GM12878 (cell line): Measurements from ENCODE around the gene ANKHD1. TPM values are rescaled to one million over a fixed set of nuclear protein-coding genes. Genes with fewer than 3 reads are reported as not detected.

Experiments
- ATAC-seq: fragments of 200-7000 bp; cut with Tn5 transposase; 3 replicates; pipeline ENCODE4 v1.9.1; 2020; ENCODE audit warnings: mild to moderate bottlenecking, moderate library complexity
- BruUV-seq: library from RNA; stranded (reverse); fragments of 400-500 nt; replicated peaks from 2 replicates; lab custom pipeline; 2021; lab: Mats Ljungman, UMichigan
- CTCF ChIA-PET: fragments of 300-600 bp; sonication (Branson Sonifier 250); formaldehyde crosslinking; extraction: SDS; loops from one replicate; lab custom pipeline; 2021; ENCODE audit warnings: inconsistent platforms; lab: Yijun Ruan, JAX
- POLR2A ChIA-PET: fragments of 350-600 bp; formaldehyde crosslinking; extraction: SDS; loops from one replicate; lab custom pipeline; 2021; ENCODE audit warnings: inconsistent platforms; lab: Charles Lee
- RAD21 ChIA-PET: fragments of 300-600 bp; sonication (Branson Sonifier 250); formaldehyde crosslinking; loops from one replicate; lab custom pipeline; 2023; ENCODE audit warnings: antibody characterized with exemption; ENCODE audit not compliant: unreplicated experiment; lab: Charles Lee
- SMC1A ChIA-PET: fragments of 300-600 bp; sonication (Branson Sonifier 250); formaldehyde crosslinking; loops from one replicate; lab custom pipeline; 2023; ENCODE audit not compliant: unreplicated experiment, uncharacterized antibody; lab: Charles Lee
- DNase-seq: peaks from one replicate; pipeline ENCODE4 v3.0.0-alpha.2; 2011; ENCODE audit warnings: low read depth, low spot score
- FAIRE-seq: peaks from 3 replicates; lab custom pipeline; 2011; peaks lifted over from hg19 to GRCh38; lab: Jason Lieb, UNC
- H2AFZ ChIP-seq: 2 replicates; pipeline ENCODE4 v1.6.0; 2011; ENCODE audit warnings: low read depth, low read length, control low read depth; ENCODE audit not compliant: control insufficient read depth
- H3K27ac ChIP-seq: 2 replicates; pipeline ENCODE4 v1.5.1; 2011; ENCODE audit warnings: control low read depth; ENCODE audit not compliant: control insufficient read depth, insufficient read depth
- H3K27me3 ChIP-seq, 2 experiments: replicated peaks in 1 of 2; 2 replicates each; pipeline versions ENCODE4 v1.6.0 to v1.6.1; 2011; ENCODE audit warnings: low read length in 1 of 2; ENCODE audit not compliant: control insufficient read depth in 2 of 2, insufficient read depth in 2 of 2
- H3K36me3 ChIP-seq, 2 experiments: 2 replicates each; pipeline ENCODE4 v1.5.1; 2011; ENCODE audit warnings: low read length in 1 of 2; ENCODE audit not compliant: control insufficient read depth in 2 of 2, insufficient read depth in 2 of 2
- H3K4me1 ChIP-seq: 2 replicates; pipeline ENCODE4 v1.6.1; 2011; ENCODE audit warnings: mild to moderate bottlenecking, low read length, moderate library complexity, mixed read lengths; ENCODE audit not compliant: control insufficient read depth, insufficient read depth
- H3K4me2 ChIP-seq: 2 replicates; pipeline ENCODE4 v1.6.0; 2011; ENCODE audit warnings: control low read depth; ENCODE audit not compliant: control insufficient read depth, insufficient read depth
- H3K4me3 ChIP-seq: fragments of 200-600 bp; sonication (generic); 2 replicates; pipeline ENCODE4 v1.5.1; 2016
- H3K79me2 ChIP-seq: 2 replicates; pipeline ENCODE4 v1.6.0; 2011; ENCODE audit warnings: low read length; ENCODE audit not compliant: control insufficient read depth, insufficient read depth
- H3K9ac ChIP-seq: 2 replicates; pipeline ENCODE4 v1.8.0; 2011; ENCODE audit warnings: low read length, control low read depth, mixed read lengths; ENCODE audit not compliant: control insufficient read depth, insufficient read depth
- H3K9me3 ChIP-seq: replicated peaks from 3 replicates; pipeline ENCODE4 v1.5.1; 2011; ENCODE audit warnings: mild to moderate bottlenecking, low read length; ENCODE audit not compliant: control insufficient read depth, insufficient read depth
- H4K20me1 ChIP-seq: 2 replicates; pipeline ENCODE4 v1.6.0; 2011; ENCODE audit not compliant: control insufficient read depth, insufficient read depth
- GABPA ChIP-seq: IDR thresholded peaks from 2 replicates; pipeline ENCODE4 v1.6.1; 2014; ENCODE audit warnings: antibody characterized with exemption, low read depth, mild to moderate bottlenecking, inconsistent platforms
- MLLT1 ChIP-seq: fragments of 450-650 bp; IDR thresholded peaks from 2 replicates; pipeline ENCODE4 v1.6.1; 2016; ENCODE audit warnings: mild to moderate bottlenecking
- SIN3A ChIP-seq: IDR thresholded peaks from 2 replicates; pipeline ENCODE4 v1.6.1; 2012; ENCODE audit warnings: low read depth, low read length, improper control_type of control experiment
- WGBS: methylation state at CpG from one replicate; pipeline ENCODE4 v1.1.6; 2016; ENCODE audit warnings: low lambda C conversion rate; ENCODE audit not compliant: insufficient replicate concordance, insufficient coverage; ENCODE audit errors: missing lambda C conversion rate; 5-methylcytosine and 5-hydroxymethylcytosine counted together
- in situ Hi-C: fragments of 300-500 bp; cut with MboI; formaldehyde crosslinking; loops from 9 replicates; pipeline ENCODE4 v1.14.3; 2018; ENCODE audit warnings: mixed read lengths
- intact Hi-C: fragments of 100-400 bp; cut with micrococcal nuclease; formaldehyde crosslinking; loops from one replicate; pipeline ENCODE4 v1.14.2; 2022; ENCODE audit not compliant: unreplicated experiment
- polyA plus RNA-seq, 11 experiments: library from polyadenylated mRNA; depleted of rRNA in 4 of 11; unstranded in 6 of 11; stranded (reverse) in 5 of 11; fragments of >200 nt; fragmentation: Nextera tagmentation in 4 of 11; fragmentation: Illumina TruSeq in 1 of 11; extraction: Ambion mirVana in 4 of 11; extraction: Trizol in 1 of 11; gene quantifications; 1 replicate in 1 of 11; 2 replicates in 10 of 11; pipeline versions ENCODE4 v1.2.1 to v1.2.3, GENCODE V29; 2011 to 2016; ENCODE audit warnings: inconsistent platforms in 2 of 11, missing spikeins in 2 of 11, low read depth in 1 of 11
- total RNA-seq, 4 experiments: library from RNA; depleted of rRNA in 3 of 4; stranded (reverse); fragments of >200 nt in 3 of 4; fragmentation: Illumina TruSeq in 1 of 4; extraction: Trizol in 1 of 4; gene quantifications; 2 replicates each; pipeline versions ENCODE4 v1.2.1 to v1.2.3, GENCODE V29; 2013 to 2021
- TF ChIP-seq, protein P1 (sequence below): IDR thresholded peaks from 2 replicates; pipeline ENCODE4 v1.6.1; 2011; ENCODE audit warnings: borderline replicate concordance, low read depth, mild to moderate bottlenecking, moderate library complexity, mixed read lengths, low read length; ENCODE audit not compliant: insufficient read depth; ENCODE audit errors: extremely low read length
- TF ChIP-seq, protein P2 (sequence below): fragments of 450-650 bp; IDR thresholded peaks from 2 replicates; pipeline ENCODE4 v1.6.1; 2016; ENCODE audit warnings: mild to moderate bottlenecking, moderate library complexity, borderline replicate concordance

Gene ANKHD1
- total and polyA plus RNA-seq, 10 of the 15 experiments (the other 5 are each of a cell fraction or from before 2014, with no cell fraction given): 31.6 to 96.8 (median 74.3) TPM

GRCh38 chr5:140366589-140367255 is 34.9 kb upstream of the ANKHD1 start:
- 41% methylated on average over 7 of the region's 7 CpGs for WGBS
- ChIA-PET SMC1A (interaction anchor here (0.6 to 1.2 kb wide), 2 partner anchors 105 to 353 kb away, joined by 3 to 4 read pairs; no protein-coding TSS in a partner anchor), POLR2A (interaction anchor here (1.1 kb wide), 1 partner anchor 34 kb away, joined by 3 read pairs; no protein-coding TSS in a partner anchor), RAD21 (interaction anchor here (0.9 to 4.9 kb wide), 2 partner anchors 35 to 354 kb away, joined by 3 to 34 read pairs; partner anchors contain the start of gene ANKHD1), CTCF (interaction anchor here (0.6 to 2.4 kb wide), 10 partner anchors 8 to 353 kb away, joined by 3 to 10 read pairs (median 4); no protein-coding TSS in a partner anchor)
- Histone ChIP-seq H4K20me1 (no peaks in the 10 kb centered on the region), H3K9ac (no peak overlapping the region), H3K27me3 (no peaks in the 10 kb centered on the region), H3K9me3 (no peaks in the 10 kb centered on the region), H3K36me3 (no peaks in the 10 kb centered on the region), H3K27ac (no peak overlapping the region), H3K79me2 (no peaks in the 10 kb centered on the region), H3K4me2 (no peak overlapping the region), H3K4me1 (no peaks in the 10 kb centered on the region; the same call in 1 of the 2 replicates), H3K4me3 (no peak overlapping the region), H2AFZ (no peak overlapping the region)
- no TSS peak for BruUV-seq
- TF ChIP-seq SIN3A: no peak
- TF ChIP-seq MLLT1: no peak
- TF ChIP-seq, protein P1, sequence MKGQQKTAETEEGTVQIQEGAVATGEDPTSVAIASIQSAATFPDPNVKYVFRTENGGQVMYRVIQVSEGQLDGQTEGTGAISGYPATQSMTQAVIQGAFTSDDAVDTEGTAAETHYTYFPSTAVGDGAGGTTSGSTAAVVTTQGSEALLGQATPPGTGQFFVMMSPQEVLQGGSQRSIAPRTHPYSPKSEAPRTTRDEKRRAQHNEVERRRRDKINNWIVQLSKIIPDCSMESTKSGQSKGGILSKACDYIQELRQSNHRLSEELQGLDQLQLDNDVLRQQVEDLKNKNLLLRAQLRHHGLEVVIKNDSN: no peak
- TF ChIP-seq GABPA: no peak
- TF ChIP-seq, protein P2, sequence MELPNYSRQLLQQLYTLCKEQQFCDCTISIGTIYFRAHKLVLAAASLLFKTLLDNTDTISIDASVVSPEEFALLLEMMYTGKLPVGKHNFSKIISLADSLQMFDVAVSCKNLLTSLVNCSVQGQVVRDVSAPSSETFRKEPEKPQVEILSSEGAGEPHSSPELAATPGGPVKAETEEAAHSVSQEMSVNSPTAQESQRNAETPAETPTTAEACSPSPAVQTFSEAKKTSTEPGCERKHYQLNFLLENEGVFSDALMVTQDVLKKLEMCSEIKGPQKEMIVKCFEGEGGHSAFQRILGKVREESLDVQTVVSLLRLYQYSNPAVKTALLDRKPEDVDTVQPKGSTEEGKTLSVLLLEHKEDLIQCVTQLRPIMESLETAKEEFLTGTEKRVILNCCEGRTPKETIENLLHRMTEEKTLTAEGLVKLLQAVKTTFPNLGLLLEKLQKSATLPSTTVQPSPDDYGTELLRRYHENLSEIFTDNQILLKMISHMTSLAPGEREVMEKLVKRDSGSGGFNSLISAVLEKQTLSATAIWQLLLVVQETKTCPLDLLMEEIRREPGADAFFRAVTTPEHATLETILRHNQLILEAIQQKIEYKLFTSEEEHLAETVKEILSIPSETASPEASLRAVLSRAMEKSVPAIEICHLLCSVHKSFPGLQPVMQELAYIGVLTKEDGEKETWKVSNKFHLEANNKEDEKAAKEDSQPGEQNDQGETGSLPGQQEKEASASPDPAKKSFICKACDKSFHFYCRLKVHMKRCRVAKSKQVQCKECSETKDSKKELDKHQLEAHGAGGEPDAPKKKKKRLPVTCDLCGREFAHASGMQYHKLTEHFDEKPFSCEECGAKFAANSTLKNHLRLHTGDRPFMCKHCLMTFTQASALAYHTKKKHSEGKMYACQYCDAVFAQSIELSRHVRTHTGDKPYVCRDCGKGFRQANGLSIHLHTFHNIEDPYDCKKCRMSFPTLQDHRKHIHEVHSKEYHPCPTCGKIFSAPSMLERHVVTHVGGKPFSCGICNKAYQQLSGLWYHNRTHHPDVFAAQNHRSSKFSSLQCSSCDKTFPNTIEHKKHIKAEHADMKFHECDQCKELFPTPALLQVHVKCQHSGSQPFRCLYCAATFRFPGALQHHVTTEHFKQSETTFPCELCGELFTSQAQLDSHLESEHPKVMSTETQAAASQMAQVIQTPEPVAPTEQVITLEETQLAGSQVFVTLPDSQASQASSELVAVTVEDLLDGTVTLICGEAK: no peak
- DNase-seq: no peak
- no peak for FAIRE-seq
- intact Hi-C loops: no loop called here
- ATAC-seq: no peak
- in situ Hi-C loops: no loop called here
